ENCODE results near the gene CSHL1.
"Not testable (repeated sequence)": the region's sequence is repeated elsewhere in the genome, so short reads cannot be mapped to it uniquely, and the experiment has no call there.

- not testable (repeated sequence) for TF ChIP-seq CTCF, POLR2AphosphoS5, POLR2A, EP300 (IDR thresholded peaks at IDR 0.05)
Measured at GRCh38 chr17:63878413-63878812, 32.6 kb downstream of the CSHL1 start.

Measured in sigmoid colon (tissue), 4 donors.